GM12873 (cell line): ENCODE results near the gene EIF4G3.

Experiments
- TF ChIP-seq, protein P1 (sequence below): IDR thresholded peaks from 2 replicates; pipeline ENCODE4 v1.5.1; 2012; ENCODE audit warnings: low read depth, mild to moderate bottlenecking, moderate library complexity, low read length, control low read depth; ENCODE audit not compliant: insufficient read depth; ENCODE audit errors: missing control alignments

The EIF4G3 gene

DNA sequence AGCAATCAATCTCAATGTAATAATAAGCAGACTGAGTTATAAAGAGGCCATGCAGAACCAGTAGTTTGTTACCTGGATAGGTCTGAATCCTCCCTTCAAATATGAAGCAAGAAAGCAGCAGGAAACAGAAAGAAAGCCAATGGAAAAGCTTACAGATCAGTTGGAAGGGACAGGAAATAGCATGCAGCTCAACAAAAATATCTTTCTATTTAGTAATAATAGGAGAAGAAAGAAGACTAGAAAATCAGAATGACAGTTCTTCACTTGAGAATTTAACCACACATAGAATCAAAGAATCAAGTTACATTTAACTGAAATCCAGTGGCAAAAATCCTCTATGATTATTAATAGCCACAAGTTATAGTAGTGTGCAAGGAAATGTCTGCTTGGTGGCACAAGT lies 194.4 kb downstream of the EIF4G3 start:
- TF ChIP-seq, protein P1, sequence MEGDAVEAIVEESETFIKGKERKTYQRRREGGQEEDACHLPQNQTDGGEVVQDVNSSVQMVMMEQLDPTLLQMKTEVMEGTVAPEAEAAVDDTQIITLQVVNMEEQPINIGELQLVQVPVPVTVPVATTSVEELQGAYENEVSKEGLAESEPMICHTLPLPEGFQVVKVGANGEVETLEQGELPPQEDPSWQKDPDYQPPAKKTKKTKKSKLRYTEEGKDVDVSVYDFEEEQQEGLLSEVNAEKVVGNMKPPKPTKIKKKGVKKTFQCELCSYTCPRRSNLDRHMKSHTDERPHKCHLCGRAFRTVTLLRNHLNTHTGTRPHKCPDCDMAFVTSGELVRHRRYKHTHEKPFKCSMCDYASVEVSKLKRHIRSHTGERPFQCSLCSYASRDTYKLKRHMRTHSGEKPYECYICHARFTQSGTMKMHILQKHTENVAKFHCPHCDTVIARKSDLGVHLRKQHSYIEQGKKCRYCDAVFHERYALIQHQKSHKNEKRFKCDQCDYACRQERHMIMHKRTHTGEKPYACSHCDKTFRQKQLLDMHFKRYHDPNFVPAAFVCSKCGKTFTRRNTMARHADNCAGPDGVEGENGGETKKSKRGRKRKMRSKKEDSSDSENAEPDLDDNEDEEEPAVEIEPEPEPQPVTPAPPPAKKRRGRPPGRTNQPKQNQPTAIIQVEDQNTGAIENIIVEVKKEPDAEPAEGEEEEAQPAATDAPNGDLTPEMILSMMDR, result no peak

DNA sequence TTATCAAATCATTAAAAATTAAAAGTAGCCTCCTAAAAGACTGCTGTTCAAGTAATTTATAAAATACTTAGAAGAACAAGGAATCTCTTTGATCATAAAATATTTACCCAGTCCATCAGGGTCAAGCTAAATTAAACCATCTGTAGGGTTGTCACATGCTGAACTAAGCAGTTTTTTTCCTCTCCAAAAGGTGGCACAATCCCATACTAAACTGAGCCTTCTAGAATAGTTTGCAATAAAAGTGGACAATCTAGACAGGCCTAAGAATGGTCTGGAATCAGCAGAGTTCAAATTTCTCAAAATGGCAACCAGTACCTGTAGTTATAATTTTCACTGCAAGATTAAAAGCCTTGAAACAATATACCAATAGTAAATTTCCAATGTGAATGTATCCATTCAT lies 194.8 kb downstream of the EIF4G3 start:
- TF ChIP-seq, protein P1, result peak; percentile 19

DNA sequence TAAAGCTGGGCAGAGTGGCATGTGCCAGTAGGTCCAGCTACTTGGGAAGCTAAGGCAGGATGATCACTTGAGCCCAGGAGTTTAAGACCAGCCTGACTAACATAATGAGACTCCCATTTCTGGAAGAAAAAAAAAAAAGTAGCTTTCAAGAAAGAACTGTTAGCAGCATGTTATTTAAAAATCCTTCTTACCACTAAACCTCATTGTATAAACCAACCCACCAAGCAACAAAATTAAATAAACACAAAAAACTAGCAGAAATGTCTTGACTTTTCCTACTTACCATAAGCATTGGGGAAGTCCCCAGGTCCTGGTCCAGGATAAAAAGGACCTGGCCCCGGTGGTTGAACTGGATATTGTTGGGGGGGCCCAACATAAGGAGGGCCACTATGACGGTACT lies 196.6 kb downstream of the EIF4G3 start:
- TF ChIP-seq, protein P1, result no peak

DNA sequence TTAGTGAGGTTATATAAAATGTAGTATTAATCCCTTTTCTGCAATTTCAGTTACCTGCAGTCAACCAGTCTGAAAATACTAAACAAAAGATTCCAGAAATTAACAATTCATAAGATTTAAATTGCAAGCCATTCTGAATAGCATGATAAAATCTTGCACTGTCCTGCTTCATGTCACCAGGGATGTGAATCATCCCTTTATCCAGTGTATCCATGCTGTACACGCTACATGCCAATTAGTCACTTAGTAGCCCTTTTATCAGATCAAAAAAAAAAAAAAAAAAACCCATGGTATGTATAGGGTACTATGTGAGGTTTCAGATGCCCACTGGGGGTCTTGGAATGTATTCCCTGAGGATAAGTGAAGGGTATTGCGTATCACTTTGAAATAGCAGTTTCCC lies 198.3 kb downstream of the EIF4G3 start:
- TF ChIP-seq, protein P1, result no peak

DNA sequence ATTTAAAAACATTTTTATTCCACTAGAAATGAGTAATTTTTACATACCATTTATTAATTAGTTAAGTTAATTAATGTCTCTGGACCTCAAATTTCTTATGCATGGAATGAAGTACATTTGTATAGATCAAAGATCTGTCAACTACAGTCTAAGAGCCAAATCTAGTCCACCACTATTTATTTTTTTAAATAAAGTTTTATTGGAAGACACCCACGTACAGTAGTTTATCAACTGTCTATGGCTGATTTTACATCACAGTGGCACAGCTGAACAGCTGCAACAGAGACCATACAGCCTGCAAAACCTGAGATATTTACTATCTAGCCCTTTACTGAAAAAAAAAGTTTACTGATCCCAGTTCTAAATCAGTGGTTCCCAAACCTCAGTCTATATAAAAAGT lies 201.0 kb downstream of the EIF4G3 start:
- TF ChIP-seq, protein P1, result no peak

DNA sequence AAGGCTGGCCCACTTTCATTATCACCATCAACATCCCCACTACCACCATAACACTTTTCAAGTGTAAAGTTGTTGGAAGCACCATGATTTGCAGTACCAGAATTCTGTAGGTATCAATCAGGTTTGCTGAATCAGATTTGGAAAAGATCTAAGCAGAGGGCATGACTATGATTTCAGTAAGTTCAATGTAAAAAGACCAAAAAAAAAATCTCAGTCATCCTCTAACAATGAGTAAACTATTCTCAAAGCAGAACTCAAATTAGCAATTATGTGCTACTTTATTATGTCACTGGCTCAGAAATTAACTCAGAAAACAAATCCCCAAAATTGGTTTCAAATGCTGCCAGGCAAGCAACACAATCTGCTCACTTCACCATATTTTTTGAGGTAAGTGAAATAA lies 201.7 kb downstream of the EIF4G3 start:
- TF ChIP-seq, protein P1, result no peak

DNA sequence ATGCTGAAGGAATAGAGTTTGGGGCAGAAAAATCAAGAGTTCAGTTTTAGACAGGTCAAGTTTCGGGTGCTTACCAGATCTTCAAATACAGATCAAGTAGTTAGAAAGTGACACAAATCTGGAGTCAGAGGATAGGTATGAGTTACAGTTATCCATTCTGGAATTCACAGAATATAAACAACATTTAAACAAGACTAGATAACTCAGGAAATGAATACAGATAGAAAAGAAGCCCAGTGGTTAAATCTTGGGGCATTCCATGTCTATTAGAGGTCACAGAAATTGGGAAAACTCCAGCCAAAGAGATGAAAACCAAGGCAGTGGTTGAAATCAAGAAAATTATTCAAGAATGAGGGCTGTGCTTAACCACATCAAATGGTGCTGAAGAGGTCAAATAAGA lies 202.6 kb downstream of the EIF4G3 start:
- TF ChIP-seq, protein P1, result no peak
